AG09319 (cell line): ENCODE measurements around the gene PTGFRN.

Source experiments
- DNase-seq: peaks from one replicate; pipeline ENCODE4 v3.0.0-alpha.2; 2010; ENCODE audit warnings: low read depth; ENCODE audit errors: extremely low read depth
- TF ChIP-seq, protein P1 (sequence below): IDR thresholded peaks from 2 replicates; pipeline ENCODE4 v1.5.1; 2011; ENCODE audit warnings: low read depth, mild to moderate bottlenecking, inconsistent platforms, low read length, moderate library complexity

Gene PTGFRN

DNA sequence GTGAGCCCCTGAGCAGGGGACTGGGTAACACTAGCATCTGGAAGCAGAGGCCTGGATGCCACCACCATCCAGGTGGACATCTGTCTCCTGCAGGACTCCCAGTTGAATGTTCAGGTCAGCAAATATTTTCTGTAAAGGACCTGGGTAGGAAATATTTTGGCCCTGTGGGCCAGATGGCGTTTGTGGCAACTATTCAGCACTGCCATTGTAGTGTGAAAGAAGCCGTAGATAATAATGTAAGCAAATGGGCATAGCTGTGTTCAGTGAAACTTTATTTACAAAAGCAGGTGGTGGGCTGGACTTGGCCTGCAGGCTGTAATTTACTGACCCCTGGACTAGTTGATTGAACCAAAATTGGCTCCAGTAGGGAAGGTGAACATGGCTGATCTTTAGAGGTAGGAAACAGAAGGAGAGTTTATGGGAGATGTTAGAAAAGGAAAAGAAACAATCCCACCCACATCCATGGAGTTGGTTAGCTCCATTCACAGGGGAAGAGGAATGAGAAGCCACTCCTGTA lies 71.9 kb downstream of the PTGFRN start:
- no peak for DNase-seq
- TF ChIP-seq, protein P1, sequence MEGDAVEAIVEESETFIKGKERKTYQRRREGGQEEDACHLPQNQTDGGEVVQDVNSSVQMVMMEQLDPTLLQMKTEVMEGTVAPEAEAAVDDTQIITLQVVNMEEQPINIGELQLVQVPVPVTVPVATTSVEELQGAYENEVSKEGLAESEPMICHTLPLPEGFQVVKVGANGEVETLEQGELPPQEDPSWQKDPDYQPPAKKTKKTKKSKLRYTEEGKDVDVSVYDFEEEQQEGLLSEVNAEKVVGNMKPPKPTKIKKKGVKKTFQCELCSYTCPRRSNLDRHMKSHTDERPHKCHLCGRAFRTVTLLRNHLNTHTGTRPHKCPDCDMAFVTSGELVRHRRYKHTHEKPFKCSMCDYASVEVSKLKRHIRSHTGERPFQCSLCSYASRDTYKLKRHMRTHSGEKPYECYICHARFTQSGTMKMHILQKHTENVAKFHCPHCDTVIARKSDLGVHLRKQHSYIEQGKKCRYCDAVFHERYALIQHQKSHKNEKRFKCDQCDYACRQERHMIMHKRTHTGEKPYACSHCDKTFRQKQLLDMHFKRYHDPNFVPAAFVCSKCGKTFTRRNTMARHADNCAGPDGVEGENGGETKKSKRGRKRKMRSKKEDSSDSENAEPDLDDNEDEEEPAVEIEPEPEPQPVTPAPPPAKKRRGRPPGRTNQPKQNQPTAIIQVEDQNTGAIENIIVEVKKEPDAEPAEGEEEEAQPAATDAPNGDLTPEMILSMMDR: no peak

DNA sequence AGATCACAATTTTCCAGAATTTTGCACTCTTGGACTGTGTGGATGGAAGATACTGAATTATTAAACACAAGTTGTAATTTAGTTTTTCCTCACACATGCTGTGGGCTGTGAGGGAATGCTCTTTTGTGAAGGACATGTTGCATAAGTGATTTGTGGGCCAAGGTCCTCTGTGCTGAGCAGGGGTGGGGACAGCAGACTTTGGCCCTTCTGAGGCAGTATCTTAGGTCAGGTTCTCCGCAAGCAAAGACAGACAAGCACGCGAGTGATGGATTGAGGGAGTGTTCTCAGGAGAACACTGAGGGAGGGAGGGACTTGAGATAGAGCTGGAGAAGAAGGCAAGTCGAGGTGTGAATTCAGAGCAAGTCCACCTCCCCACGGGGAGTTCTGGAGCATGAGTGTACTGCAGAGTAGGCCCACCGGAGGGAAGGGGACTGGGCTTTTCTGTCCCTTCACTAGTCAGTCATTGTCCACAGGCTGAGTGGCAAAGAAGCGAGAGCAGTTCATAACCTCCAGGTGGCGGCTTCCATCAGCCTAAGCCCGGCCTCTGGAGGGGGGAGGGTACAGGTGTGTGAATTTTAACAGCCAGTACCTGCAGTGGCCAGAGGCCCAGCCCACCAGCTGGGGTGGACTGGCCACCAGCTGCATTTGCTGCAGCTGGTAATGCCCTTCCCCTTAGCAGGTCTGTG lies 72.7 kb downstream of the PTGFRN start:
- DNase-seq: no peak
- TF ChIP-seq, protein P1: no peak

DNA sequence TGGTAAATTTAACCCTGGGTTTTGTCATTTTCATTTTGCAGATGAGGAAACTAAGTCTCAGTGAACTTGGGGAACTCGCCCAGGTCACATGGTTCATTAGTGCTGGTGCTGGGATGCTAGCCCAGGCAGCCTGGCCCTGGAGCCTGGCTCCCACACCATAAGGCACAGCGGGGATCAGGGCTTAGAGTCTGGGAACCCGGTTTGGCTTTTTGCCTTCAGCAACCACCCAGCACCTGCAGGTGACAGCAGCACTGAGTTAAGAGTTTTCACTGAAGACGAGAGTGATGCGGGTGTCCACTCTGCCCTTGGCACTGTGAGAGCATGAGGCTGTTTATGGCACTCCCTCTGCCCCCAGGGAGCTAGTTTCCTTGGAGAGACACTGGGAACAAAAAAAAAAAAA lies 73.4 kb downstream of the PTGFRN start:
- no peak for DNase-seq
- TF ChIP-seq, protein P1: no peak

DNA sequence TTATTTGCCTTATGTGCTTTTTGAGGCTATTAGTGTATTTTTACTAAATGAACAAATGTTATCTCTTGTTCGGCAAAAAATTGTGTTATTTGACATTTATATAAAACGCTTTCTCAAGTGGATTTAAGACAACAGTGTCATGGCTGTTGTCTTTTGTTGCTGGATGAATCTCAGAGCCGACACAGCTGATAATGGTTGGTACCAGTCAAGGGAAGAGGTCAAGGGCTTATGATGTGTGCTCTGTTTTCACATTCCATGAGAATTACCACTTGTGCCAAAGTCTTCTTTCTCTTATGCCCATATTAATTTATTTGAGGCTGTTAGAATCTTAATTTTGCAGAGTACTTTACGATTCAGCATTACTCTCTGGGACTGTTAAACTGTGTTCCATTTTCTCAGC lies 74.0 kb downstream of the PTGFRN start:
- TF ChIP-seq, protein P1: no peak
- no peak for DNase-seq

DNA sequence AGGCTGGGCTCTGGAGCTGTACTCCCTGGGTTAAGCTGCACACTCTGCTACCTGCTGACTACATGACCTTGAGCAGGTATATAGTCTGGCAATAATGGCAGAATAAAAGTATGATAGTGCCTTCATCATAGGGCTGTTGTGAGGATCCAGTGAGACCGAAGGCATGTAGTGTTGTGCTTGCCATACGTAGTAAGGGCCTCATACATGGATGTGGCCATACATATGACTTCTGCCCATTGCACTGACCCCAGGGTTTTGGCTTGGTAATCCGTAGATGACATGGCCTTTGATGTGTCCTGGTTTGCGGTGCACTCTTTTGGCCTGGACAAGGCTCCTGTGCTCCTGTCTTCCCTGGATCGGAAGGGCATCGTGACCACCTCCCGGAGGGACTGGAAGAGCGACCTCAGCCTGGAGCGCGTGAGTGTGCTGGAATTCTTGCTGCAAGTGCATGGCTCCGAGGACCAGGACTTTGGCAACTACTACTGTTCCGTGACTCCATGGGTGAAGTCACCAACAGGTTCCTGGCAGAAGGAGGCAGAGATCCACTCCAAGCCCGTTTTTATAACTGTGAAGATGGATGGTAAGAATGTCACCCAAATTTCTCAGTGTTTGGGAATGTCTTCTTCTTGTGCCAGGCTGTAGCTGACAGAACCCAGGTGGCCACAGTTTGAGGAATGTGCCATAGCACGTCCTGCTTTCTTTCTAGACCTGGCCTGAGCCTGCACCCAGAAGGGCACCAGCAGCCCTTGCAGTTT lies 74.9 kb downstream of the PTGFRN start:
- TF ChIP-seq, protein P1: no peak
- no peak for DNase-seq

DNA sequence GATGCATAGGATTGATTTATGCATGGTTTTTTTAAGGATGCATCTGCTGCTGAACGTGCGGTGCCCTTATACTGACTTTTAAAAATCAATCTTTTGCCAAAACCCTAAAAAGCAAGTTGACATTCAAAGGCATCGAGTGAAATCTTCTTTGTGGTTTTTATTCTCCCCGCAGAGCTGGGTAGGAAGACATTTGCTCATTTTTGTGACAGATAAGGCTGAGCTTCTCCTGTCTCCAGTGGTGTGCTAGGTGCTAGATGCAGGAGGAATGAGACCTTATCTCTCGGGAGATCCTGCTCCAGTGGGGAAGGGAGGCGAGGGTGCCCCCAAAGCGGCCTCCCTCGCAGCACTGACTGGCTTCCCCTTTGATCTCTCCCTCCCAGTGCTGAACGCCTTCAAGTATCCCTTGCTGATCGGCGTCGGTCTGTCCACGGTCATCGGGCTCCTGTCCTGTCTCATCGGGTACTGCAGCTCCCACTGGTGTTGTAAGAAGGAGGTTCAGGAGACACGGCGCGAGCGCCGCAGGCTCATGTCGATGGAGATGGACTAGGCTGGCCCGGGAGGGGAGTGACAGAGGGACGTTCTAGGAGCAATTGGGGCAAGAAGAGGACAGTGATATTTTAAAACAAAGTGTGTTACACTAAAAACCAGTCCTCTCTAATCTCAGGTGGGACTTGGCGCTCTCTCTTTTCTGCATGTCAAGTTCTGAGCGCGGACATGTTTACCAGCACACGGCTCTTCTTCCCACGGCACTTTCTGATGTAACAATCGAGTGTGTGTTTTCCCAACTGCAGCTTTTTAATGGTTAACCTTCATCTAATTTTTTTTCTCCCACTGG lies 76.9 kb downstream of the PTGFRN start:
- TF ChIP-seq, protein P1: no peak
- DNase-seq: no peak
